NCI-H748 (cell line): ENCODE results near the gene SOX2.
A peak's percentile ranks its signal among the peaks of the same experiment; 100 is the strongest.

Experiments
- DNase-seq: peaks from one replicate; lab custom pipeline; 2025; ENCODE audit not compliant: unreplicated experiment; lab: John Stamatoyannopoulos, UW

The SOX2 gene

GRCh38 chr3:181722156-181722555 is 10.4 kb downstream of the SOX2 start:
- DNase-seq: peak; percentile 24

GRCh38 chr3:181722766-181723425 is 11.2 kb downstream of the SOX2 start:
- DNase-seq: no peak

GRCh38 chr3:181723625-181724191 is 12.0 kb downstream of the SOX2 start:
- no peak for DNase-seq

DNA sequence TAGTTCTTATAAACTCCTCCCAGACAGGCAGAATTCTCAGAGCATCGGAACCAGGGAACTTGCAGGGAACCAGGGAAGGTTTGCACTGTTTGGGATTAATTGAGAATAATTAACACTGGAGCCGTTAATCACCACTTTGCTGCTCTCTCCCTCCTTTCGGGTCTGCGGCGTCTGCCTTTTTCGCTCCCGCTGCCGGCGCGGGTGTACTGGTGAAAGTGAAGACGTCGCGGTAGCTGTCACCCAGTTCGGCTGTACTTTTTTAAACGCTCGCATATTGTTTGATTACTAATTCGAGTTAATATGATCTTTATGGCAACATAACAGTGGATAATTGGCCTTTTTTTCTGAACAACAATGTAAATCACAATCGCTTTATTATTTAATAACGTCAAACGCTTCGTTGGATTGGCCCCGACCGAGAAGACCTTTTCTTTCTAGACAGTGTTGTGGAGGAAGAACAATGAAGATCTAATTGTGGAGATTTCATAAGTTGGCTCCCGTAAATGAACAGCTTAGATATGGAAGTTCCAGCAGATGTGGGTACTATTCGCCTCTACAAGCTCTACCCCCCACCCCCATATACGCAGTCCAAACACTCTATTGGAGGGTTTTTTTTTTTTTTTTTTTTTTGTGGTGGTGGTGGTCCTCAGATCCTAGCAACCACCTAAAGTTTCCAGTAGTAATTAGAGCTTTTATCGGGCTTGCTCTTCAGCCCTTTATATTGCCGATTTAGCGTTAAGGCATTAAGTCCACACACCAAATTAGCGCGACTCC is 12.7 kb downstream of the SOX2 start:
- DNase-seq: no peak

GRCh38 chr3:181725131-181725731 is 13.5 kb downstream of the SOX2 start:
- DNase-seq: no peak

GRCh38 chr3:181725830-181726229 is 14.1 kb downstream of the SOX2 start:
- no peak for DNase-seq

DNA sequence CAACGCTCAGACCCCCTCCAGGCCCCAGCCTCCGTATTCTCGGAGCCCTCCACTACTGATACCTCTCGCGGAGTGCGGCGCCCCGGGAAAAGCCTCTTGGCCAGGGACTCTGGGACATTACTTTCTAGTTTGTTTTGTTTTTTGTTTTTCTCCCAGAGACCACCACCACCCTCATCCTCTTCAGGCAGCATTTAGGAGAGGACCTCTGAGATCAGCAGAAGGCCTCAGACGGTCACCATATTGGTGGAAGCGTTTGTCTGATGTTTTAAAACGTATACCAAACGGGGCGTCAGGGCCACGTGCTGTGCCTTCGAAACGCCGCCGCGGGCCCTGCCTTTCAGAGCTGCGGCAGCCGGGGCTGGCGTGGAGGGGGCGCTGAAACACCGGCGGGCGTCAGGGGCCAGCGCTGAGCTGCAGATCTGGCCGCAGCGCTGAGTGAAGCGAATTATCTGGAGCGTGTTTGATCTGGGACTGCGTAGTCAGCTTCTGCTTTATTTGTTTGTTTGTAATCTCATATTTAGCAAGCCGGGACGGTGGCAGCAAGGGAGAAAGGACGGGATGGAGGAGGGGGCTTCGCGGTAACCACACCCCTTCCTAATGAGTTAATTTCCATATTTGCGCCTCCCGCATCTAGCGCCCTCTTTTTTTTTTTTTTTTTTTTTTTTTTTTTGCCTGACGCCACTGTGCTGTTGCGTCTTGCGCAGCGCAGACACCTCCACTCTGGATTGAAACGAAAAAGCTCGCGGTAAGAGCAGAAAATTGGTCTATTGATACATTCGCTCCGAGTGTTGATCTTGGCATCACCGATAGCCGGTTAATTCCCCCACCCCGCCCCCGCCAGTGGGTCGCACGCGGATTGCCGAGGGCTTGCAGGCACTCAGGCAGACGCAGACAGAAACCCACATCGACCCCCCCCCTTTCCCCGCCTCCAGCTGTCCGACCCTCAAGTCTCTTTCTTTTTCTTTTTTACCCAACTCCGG is 14.9 kb downstream of the SOX2 start:
- DNase-seq: peak; percentile 85

- DNase-seq: peak; percentile 77
Measured at GRCh38 chr3:181727341-181728032, 15.8 kb downstream of the SOX2 start.

GRCh38 chr3:181728470-181729340 is 17.0 kb downstream of the SOX2 start:
- DNase-seq: no peak

GRCh38 chr3:181729341-181729869 is 17.7 kb downstream of the SOX2 start:
- DNase-seq: no peak

- DNase-seq: peak; percentile 25
Measured at GRCh38 chr3:181730316-181730715, 18.6 kb downstream of the SOX2 start.

DNA sequence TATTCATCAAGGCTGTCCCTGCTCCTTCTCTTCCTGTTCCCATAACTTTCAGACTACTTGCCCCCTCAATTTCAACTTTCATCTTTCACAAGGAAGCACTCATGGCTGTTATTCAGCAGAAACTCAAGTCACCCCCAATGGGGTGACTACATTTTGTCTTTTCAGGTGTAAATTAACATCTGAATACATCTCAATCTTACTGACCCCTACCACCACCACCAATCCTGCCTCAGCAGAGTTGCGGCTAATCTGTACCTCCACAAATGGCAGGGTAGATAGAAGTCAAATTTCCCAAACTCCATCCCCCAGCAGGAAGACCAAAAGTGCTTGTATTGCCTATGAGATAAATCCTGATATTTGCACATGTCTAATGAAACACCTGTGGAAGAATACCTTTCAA is 19.2 kb downstream of the SOX2 start:
- DNase-seq: no peak

- no peak for DNase-seq
Measured at GRCh38 chr3:181735911-181736310, 24.2 kb downstream of the SOX2 start.

DNA sequence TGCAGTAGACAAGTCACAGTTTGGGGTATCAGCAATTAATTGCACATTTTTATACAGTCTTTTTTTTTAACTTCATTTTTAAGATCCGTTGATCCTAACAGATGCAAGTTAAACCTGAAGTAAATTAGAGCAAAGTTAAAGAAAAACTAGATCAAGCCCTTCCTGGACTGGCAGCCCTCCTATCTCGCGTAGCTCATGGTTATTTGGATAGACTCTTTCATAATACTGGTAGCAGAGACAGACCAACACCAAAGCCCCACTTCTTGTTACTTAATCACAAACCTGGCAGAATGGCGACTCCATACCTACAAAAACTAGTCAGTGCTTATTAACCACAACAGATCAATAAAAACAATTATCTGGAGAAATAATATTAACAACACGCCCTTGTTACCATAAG is 26.8 kb downstream of the SOX2 start:
- DNase-seq: no peak

GRCh38 chr3:181739628-181740027 is 27.9 kb downstream of the SOX2 start:
- DNase-seq: no peak

DNA sequence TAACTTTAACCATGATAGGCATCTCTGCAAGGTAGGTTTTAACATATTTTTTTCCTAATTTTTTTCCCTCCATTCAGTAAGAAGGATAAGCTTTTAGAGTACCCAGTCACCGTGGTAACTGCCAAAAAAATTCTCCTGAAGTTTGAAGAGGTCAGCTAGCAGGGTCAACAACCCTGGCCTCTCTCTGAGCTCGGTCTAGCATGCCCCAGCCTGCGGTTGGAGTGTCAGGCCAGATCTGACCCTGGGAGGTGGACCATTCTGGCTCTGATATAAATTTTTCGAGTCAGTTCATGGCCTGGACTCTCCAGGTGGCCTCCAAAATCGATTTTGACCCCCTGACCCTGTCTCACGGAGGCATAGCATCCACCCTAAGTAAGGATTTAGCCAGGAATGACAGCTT is 29.7 kb downstream of the SOX2 start:
- DNase-seq: no peak

DNA sequence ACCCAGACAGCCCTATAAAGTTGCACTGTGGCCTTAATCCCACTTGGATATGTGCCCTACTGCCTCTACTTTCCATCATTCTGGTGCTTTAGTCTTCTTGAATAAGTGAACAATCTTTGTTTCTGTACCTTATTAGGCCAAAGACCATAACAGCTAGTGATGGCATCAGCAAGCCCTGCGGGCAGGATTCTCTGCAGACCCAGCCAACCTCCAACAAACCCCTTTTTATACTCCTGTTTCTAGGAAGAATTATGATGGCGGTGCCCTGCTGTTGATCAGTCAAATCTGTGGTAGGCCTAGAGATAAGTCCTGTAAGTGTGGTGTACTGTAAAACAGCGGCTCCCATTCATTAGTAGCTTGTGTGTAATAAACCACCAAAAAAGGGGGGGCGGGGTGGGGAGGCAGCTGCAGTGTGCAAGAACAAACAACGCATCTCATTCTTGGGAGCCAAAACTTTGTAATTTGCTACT is 40.5 kb downstream of the SOX2 start:
- peak; percentile 46 for DNase-seq

- DNase-seq: peak; percentile 53
Measured at GRCh38 chr3:181753391-181753790, 41.7 kb downstream of the SOX2 start.

DNA sequence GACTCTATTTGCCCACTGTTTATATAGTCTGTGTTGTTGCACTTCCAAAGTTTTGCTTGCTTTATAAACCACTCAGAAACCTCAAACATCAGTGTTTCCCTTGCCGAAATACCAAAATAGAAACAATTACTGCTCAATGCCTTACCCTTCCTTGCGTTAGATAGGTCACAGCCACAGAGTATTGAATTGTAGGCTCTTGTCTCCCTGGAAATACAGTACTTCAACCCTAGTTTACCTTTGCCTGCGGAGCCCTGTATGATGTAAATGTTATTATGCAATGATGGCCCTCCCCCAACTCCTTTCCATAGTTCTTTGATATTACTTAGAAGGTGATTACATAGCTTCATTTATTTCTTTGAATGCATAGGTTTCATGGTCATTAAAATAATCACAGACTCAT is 44.2 kb downstream of the SOX2 start:
- peak; percentile 18 for DNase-seq
